HEK293 (cell line): ENCODE data around the gene HUNK.

Experiments
- ZNF16 ChIP-seq: fragments of 450-650 bp; formaldehyde crosslinking; IDR thresholded peaks from 2 replicates; pipeline ENCODE4 v1.5.1; 2016; ENCODE audit warnings: low read depth, missing biosample characterization, missing genetic modification characterization
- ZNF211 ChIP-seq: fragments of 450-650 bp; formaldehyde crosslinking; IDR thresholded peaks from 2 replicates; pipeline ENCODE4 v1.5.1; 2016; ENCODE audit warnings: low read depth, missing biosample characterization, missing genetic modification characterization
- ZNF513 ChIP-seq: fragments of 450-650 bp; IDR thresholded peaks from 2 replicates; pipeline ENCODE4 v1.5.1; 2018; ENCODE audit warnings: missing biosample characterization, missing genetic modification characterization
- ZSCAN30 ChIP-seq: fragments of 450-650 bp; IDR thresholded peaks from 2 replicates; pipeline ENCODE4 v1.5.1; 2018; ENCODE audit warnings: missing biosample characterization, mild to moderate bottlenecking, missing genetic modification characterization, moderate library complexity
- TF ChIP-seq, protein P1 (sequence below): fragments of 450-650 bp; formaldehyde crosslinking; IDR thresholded peaks from 2 replicates; pipeline ENCODE4 v1.5.1; 2016; ENCODE audit warnings: missing biosample characterization, missing genetic modification characterization

DNA sequence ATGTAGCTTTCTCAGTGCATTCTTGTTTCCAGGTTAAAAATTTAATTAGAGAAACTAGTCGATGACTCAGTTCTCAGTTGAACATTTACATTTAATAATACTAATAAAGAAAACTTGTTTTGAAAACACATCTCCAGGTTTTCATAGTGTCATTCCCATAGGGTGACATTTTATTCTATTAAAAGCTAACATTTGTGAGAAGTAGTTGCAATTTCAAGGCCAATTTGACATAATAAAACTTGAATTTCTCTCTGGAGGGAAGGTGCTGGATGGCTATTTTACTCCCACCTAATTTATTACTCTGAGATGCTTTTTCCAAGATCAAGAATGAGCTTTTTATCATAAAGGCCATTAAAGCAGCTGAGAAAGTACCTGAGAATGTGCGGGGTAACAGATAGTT lies 16.6 kb downstream of the HUNK start:
- TF ChIP-seq ZNF16 (tag by site-specific recombination) = no peak
- TF ChIP-seq, protein P1, sequence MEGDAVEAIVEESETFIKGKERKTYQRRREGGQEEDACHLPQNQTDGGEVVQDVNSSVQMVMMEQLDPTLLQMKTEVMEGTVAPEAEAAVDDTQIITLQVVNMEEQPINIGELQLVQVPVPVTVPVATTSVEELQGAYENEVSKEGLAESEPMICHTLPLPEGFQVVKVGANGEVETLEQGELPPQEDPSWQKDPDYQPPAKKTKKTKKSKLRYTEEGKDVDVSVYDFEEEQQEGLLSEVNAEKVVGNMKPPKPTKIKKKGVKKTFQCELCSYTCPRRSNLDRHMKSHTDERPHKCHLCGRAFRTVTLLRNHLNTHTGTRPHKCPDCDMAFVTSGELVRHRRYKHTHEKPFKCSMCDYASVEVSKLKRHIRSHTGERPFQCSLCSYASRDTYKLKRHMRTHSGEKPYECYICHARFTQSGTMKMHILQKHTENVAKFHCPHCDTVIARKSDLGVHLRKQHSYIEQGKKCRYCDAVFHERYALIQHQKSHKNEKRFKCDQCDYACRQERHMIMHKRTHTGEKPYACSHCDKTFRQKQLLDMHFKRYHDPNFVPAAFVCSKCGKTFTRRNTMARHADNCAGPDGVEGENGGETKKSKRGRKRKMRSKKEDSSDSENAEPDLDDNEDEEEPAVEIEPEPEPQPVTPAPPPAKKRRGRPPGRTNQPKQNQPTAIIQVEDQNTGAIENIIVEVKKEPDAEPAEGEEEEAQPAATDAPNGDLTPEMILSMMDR (tag by site-specific recombination) = no peak
- no peak for TF ChIP-seq ZSCAN30
- no peak for TF ChIP-seq ZNF513
- TF ChIP-seq ZNF211 = no peak
